Peyer's patch (tissue), 4 donors: ENCODE results near the gene PLSCR1. TPM values are rescaled to one million over a fixed set of nuclear protein-coding genes. Genes with fewer than 3 reads are reported as not detected.

Source experiments
- DNase-seq, 3 donors: peaks; one replicate each; pipeline ENCODE4 v3.0.0-alpha.2; 2017 to 2019
- H3K27ac ChIP-seq, 4 donors: fragments of 200-600 bp; sonication (generic); one replicate each; pipeline ENCODE4 v1.5.1; 2016 to 2019
- H3K27me3 ChIP-seq, 2 donors: fragments of 200-600 bp; sonication (generic); one replicate each; pipeline ENCODE4 v1.5.1; 2019
- H3K36me3 ChIP-seq, 3 donors: fragments of 200-600 bp; sonication (generic); one replicate each; pipeline ENCODE4 v1.5.1; 2016 to 2019
- H3K4me1 ChIP-seq, 4 donors: fragments of 200-600 bp; sonication (generic); one replicate each; pipeline ENCODE4 v1.5.1; 2016 to 2019
- H3K4me3 ChIP-seq, 4 donors: fragments of 200-600 bp; sonication (generic); 1 replicate in 3 of 4; 2 replicates in 1 of 4; pipeline ENCODE4 v1.5.1; 2016 to 2019; ENCODE audit warnings: mild to moderate bottlenecking in 1 of 4
- H3K9me3 ChIP-seq, 4 donors: fragments of 200-600 bp; sonication (generic); one replicate each; pipeline ENCODE4 v1.5.1; 2016 to 2019; ENCODE audit warnings: mild to moderate bottlenecking in 1 of 4
- CTCF ChIP-seq, 6 experiments: fragments of 450-650 bp in 4 of 6; fragments of 200-600 bp in 2 of 6; sonication (generic) in 1 of 6; IDR thresholded peaks; one replicate each; pipeline ENCODE4 v1.5.1; 2017 to 2019; ENCODE audit warnings: antibody characterized with exemption in 6 of 6, mild to moderate bottlenecking in 3 of 6, moderate library complexity in 1 of 6
- POLR2A ChIP-seq, 2 donors: fragments of 450-650 bp; IDR thresholded peaks; one replicate each; pipeline ENCODE4 v1.5.1; 2017; ENCODE audit warnings: antibody characterized with exemption in 2 of 2, mild to moderate bottlenecking in 2 of 2, moderate library complexity in 2 of 2
- total RNA-seq, 4 donors: library from RNA; depleted of rRNA; stranded (reverse); fragments of >200 nt; gene quantifications; one replicate each; pipeline ENCODE4 v1.1.0, GENCODE V29; 2016

Gene PLSCR1
- total RNA-seq, 4 donors from 2014 or later, result 80.7 to 93.2 (median 86.6) TPM

GRCh38 chr3:146507331-146508120 is 36.9 kb downstream of the PLSCR1 start:
- peaks cover 0 to 8% (median 0%) of the 10 kb centered on the region in 4 donors for H3K4me1 ChIP-seq
- no peak for TF ChIP-seq POLR2A (IDR thresholded peaks at IDR 0.05)
- TF ChIP-seq CTCF (IDR thresholded peaks at IDR 0.05), result no peak
- no peaks in the 10 kb centered on the region for H3K27me3 ChIP-seq
- H3K9me3 ChIP-seq, result no peaks in the 10 kb centered on the region
- H3K4me3 ChIP-seq, result no peak overlapping the region
- H3K36me3 ChIP-seq, result no peaks in the 10 kb centered on the region
- DNase-seq, result no peak
- H3K27ac ChIP-seq, result peak overlapping the region in 1 of 4 donors; percentile 26

GRCh38 chr3:146505516-146505915 is 38.9 kb downstream of the PLSCR1 start:
- no peak overlapping the region for H3K27ac ChIP-seq
- no peaks in the 10 kb centered on the region for H3K4me1 ChIP-seq
- no peak for DNase-seq
- H3K4me3 ChIP-seq, result no peak overlapping the region
- no peaks in the 10 kb centered on the region for H3K27me3 ChIP-seq
- H3K9me3 ChIP-seq, result no peaks in the 10 kb centered on the region
- TF ChIP-seq POLR2A (IDR thresholded peaks at IDR 0.05) (no peak), CTCF (IDR thresholded peaks at IDR 0.05) (no peak)
- no peaks in the 10 kb centered on the region for H3K36me3 ChIP-seq

- Histone ChIP-seq H3K27ac (no peak overlapping the region), H3K27me3 (no peaks in the 10 kb centered on the region), H3K9me3 (no peaks in the 10 kb centered on the region), H3K36me3 (no peaks in the 10 kb centered on the region), H3K4me3 (no peak overlapping the region), H3K4me1 (no peaks in the 10 kb centered on the region)
- DNase-seq, result no peak
- TF ChIP-seq POLR2A (IDR thresholded peaks at IDR 0.05), result no peak
- no peak for TF ChIP-seq CTCF (IDR thresholded peaks at IDR 0.05)
Measured at GRCh38 chr3:146504498-146505197, 39.8 kb downstream of the PLSCR1 start.

GRCh38 chr3:146503461-146504202 is 40.8 kb downstream of the PLSCR1 start:
- DNase-seq, result no peak
- Histone ChIP-seq H3K4me3 (no peak overlapping the region), H3K4me1 (no peaks in the 10 kb centered on the region), H3K9me3 (no peaks in the 10 kb centered on the region), H3K27me3 (no peaks in the 10 kb centered on the region), H3K27ac (no peak overlapping the region), H3K36me3 (no peaks in the 10 kb centered on the region)
- TF ChIP-seq POLR2A (IDR thresholded peaks at IDR 0.05), result no peak
- peak in 3 of 6 experiments; percentile 23 to 27 (median 25) for TF ChIP-seq CTCF (IDR thresholded peaks at IDR 0.05)

GRCh38 chr3:146502887-146503460 is 41.4 kb downstream of the PLSCR1 start:
- H3K27ac ChIP-seq, result no peak overlapping the region
- TF ChIP-seq CTCF (IDR thresholded peaks at IDR 0.05), result no peak
- no peak for TF ChIP-seq POLR2A (IDR thresholded peaks at IDR 0.05)
- H3K27me3 ChIP-seq, result no peaks in the 10 kb centered on the region
- H3K36me3 ChIP-seq, result no peaks in the 10 kb centered on the region
- no peaks in the 10 kb centered on the region for H3K4me1 ChIP-seq
- no peak for DNase-seq
- no peaks in the 10 kb centered on the region for H3K9me3 ChIP-seq
- no peak overlapping the region for H3K4me3 ChIP-seq
